ENCODE data around the gene PCGF3.
A peak's percentile ranks its signal among the peaks of the same experiment; 100 is the strongest.

PCGF3 gene

DNA sequence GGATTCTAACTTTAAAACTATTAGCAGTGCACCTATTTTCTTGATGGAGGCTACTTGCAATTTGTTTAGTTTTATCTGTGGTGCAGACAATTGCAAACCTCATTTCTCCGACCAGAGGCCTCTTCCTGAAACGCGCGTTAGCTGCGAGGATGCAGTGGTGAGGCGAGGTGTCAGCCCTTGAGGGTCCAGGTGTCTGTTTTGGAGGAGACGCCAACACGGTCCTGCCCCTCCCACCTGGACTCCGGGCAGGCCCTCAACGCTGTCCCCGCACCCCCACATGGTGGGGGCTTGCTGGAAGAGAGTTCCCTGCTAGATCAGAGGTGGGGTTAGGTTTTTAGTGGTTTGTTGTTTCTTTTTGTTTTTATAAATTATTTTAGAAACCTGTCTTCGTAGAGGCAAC lies 34.4 kb downstream of the PCGF3 start:
- no peak for TF ChIP-seq CTCF (IDR thresholded peaks at IDR 0.05; ENCODE audit: low read depth, low read length)
- no peak overlapping the region for H3K4me3 ChIP-seq (ENCODE audit: low read depth, low read length)
- in situ Hi-C loops (cut with HindIII; ENCODE audit: low sequenced_read_pairs) = no loop called here
- DNase-seq (ENCODE audit: low read depth, low spot score) = no peak

- DNase-seq (ENCODE audit: low read depth, low spot score) = no peak
- in situ Hi-C loops (cut with HindIII; ENCODE audit: low sequenced_read_pairs) = no loop called here
- TF ChIP-seq CTCF (IDR thresholded peaks at IDR 0.05; ENCODE audit: low read depth, low read length) = no peak
Measured at GRCh38 chr4:740656-741282, 35.1 kb downstream of the PCGF3 start.

GRCh38 chr4:742096-742741 lies 36.6 kb downstream of the PCGF3 start:
- DNase-seq (ENCODE audit: low read depth, low spot score) = no peak
- in situ Hi-C loops (cut with HindIII; ENCODE audit: low sequenced_read_pairs) = no loop called here
- no peak for TF ChIP-seq CTCF (IDR thresholded peaks at IDR 0.05; ENCODE audit: low read depth, low read length)
- H3K4me3 ChIP-seq (ENCODE audit: low read depth, low read length) = no peak overlapping the region

More at GRCh38 chr4:740656-741282, 35.1 kb downstream of the PCGF3 start:
- no peak overlapping the region for H3K4me3 ChIP-seq (ENCODE audit: low read depth, low read length)

DNA sequence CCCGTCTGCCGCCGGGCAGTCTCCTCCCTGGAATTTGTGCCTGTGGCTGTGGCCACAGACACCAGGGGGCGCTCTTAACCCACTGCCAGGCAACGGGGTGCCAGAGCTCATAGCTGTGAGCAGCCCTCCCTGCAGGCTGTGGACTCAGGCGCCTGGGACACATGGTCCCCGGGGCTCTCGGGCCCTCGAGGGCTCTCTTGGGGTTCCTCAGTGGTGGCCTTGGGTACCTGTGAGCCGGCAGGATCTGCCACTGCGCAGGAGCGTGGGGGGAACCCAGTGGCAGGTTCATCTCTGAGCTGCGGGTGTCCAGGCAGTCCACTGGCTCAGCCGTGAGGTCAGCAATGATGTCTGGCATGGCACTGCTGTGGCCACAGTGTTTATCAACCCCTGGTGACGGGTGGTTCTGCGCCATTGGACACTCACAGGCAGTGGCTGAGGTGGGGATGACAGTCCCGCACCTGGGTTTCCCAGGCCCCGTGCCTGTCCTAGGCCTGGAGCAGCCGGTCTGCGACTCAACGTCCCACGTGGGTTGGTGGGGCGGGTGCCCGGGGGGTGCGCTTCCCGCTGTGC lies 37.2 kb downstream of the PCGF3 start:
- DNase-seq (ENCODE audit: low read depth, low spot score) = peak; percentile 48
- no peak overlapping the region for H3K4me3 ChIP-seq (ENCODE audit: low read depth, low read length)
- in situ Hi-C loops (cut with HindIII; ENCODE audit: low sequenced_read_pairs) = no loop called here

GRCh38 chr4:743463-744211 lies 38.0 kb downstream of the PCGF3 start:
- no peak for TF ChIP-seq CTCF (IDR thresholded peaks at IDR 0.05; ENCODE audit: low read depth, low read length)
- in situ Hi-C loops (cut with HindIII; ENCODE audit: low sequenced_read_pairs) = no loop called here
- no peak overlapping the region for H3K4me3 ChIP-seq (ENCODE audit: low read depth, low read length)
- peak; percentile 47 for DNase-seq (ENCODE audit: low read depth, low spot score)

More for the DNA sequence above, 37.2 kb downstream of the PCGF3 start:
- peak; percentile 91 for TF ChIP-seq CTCF (IDR thresholded peaks at IDR 0.05; ENCODE audit: low read depth, low read length)

GRCh38 chr4:744212-744841 lies 38.7 kb downstream of the PCGF3 start:
- in situ Hi-C loops (cut with HindIII; ENCODE audit: low sequenced_read_pairs) = no loop called here
- DNase-seq (ENCODE audit: low read depth, low spot score) = no peak
- H3K4me3 ChIP-seq (ENCODE audit: low read depth, low read length) = no peak overlapping the region
- TF ChIP-seq CTCF (IDR thresholded peaks at IDR 0.05; ENCODE audit: low read depth, low read length) = no peak
